GM18873 (cell line): ENCODE measurements around the gene NME9.

Source experiments
- ATAC-seq: cut with Tn5 transposase; IDR thresholded peaks from one replicate; pipeline ENCODE4 v1.9.1; 2021; ENCODE audit warnings: mild to moderate bottlenecking, moderate library complexity, moderate number of reproducible peaks; ENCODE audit not compliant: unreplicated experiment, low FRiP score

The NME9 gene

DNA sequence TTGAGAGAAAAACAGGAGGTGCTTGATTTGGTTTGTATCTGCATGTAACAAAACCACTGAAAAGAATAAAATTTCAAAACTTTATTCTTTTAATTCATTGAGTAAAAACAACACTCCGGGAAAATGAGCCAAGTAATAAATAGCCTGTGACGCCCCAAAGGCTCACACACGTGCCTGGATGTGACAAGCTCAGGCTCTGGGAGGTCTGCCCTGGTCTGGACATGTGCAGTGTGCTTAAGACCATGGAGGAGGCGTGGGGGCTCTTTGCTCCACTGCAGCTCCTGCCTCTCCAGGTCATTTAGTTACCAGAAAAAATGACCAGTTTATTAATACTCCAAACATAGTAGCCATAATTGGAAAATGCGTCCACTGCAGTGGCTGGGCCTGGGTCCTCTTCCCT is 8.6 kb upstream of the NME9 start:
- no peak for ATAC-seq

DNA sequence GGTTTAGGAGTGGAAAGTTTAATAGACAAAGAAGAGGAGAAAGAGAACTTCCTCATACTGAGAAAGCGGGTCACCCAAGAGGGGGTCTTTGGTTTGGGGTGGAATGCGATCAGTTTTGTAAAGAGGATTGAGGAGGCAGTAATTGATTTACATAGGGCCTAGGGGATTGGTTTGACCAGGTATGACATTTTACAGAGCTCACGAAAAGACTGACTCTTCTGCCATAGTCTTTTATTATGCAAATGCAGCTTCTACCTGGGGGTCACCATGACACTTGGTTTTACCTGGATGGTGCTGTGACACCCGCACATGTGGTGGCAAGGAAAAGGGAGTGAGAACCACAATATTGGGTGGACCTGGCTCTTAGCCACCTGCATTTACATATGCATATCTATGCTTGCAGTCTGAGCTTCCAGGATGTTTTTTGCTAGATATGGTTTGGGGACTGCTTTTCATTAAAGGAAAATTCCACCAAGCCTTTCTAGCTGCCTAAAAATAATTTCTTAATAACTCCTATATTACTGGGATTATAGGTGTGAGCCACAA is 6.9 kb upstream of the NME9 start:
- ATAC-seq, result no peak

DNA sequence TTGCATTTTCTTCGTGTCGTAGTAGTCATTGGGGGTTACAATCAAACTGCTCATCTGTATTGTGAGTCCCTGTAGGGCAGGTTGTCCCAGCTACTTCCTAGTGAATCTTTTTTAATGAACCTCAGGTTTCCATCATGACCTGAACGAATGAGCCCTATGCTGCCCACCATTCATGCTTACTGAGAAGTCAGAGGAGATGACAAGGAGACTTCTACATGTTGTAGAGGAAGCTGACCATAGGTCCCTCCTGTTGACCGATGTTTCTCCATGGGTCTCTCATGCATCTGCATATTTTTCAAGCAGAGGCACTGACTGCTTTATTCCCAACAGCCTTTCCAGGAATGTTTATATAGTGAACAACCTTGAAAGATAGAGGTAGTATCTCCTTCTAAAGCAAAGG is 5.0 kb upstream of the NME9 start:
- ATAC-seq, result no peak

DNA sequence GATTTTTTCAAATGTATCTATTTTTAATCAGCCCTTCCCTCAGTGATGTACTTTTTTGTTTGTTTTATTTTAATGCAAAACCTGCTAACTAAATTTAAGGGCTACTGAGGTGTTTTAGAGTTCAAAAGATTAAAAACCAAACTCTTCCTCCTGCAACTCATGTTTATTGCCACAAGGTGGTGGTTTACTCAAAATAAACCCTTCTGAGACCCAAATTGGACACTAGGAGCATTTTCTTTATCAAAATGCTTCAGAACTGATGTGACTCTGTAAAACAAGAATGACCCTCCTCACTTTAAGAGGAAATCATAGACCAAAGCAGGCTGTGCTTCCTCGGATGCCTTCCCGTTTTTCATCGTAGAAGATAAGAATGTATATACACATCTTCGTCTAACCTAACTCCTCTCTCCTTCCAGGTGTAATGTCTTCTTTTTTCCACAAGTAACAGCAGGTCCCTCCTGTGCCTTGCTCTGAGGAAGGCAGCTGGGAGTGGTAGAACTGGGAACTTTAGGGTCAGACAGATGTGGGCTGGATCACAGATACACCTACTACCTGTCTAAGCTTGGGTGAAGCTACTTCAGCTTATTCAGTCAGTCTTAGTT is 2.9 kb upstream of the NME9 start:
- ATAC-seq, result no peak

DNA sequence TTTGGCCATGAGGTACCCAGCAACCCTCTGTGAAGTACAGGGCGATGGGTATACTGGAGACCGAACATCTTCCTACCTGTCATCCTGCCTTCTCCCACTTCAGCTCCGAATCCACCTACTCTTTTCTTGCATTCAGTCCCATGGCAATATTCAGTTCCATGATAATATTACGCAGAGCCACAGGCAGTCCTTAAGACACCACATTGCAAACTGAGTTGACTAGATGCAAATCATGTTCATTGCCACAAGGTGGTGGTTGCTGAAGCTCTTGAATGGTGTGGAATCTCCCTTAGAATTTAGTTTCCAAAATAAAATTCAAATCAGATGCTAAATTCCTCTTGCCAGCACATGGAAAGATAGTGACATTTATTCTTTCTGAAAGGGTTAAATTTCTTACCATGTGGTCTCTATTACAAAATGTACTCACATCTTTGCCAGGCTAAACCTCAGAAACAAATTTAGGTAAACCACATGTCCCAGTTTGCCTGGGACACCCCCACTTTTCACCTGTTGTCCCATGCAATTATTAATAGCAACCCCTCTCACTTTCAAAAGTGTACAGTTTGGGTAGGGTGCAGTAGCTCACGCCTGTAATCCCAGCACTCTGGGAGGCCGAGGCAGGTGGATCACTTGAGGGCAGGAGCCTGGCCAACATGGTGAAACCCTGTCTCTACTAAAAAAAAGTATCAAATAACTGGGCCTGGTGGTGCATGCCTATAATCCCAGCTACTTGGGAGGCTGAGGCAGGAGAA is 1.7 kb upstream of the NME9 start:
- no peak for ATAC-seq

DNA sequence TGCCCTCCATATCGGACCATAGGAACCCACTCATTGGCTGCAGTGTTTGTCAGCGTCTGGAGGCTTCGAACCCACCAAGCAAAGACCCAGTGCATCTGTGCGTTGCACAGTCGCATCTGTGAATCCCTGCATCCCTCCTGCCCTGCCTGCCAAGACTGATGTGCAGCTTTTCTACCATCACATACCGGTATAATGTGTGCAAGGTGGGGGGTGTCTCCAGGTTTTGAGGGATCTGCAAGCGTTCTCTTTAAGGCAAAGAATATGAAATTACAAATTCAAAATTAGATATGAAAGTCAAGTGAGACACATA is 288 bp upstream of the NME9 start:
- ATAC-seq, result no peak

DNA sequence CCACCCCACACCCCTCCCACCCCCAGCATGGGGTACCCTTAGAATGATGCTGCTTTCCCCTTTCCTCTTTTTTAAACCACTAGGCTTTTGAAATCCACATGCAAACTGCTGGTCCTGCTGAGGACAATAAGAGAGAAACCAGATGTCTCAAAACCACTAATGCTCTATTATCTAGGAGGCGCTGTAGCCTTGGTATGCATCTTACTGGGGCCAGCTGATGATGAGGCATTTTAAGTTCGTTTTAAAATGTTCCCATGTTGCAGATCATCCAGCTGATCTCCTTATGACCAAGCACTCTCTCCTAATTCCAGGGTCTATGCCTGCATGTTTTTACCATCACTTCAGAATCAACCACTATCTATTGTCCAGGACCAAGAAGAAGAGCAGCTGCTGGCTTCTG is 1.3 kb downstream of the NME9 start:
- no peak for ATAC-seq

DNA sequence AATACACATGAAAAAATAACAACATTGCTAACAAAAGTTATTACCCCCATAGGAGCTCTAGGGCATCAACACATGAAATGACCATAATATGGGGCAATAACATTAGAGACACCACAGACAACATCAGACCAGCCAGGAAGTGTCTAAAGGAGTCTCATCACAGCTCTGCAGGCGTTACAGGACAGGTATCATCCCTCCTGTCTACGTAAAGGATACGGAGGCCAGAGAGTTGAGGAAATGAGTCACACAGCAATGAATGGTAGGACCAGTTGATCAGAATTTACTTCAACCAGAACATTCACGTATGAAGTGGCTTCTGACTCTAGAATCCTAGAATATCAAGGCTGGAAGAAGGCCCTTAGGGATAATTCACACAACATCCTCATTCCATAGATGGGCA is 1.8 kb downstream of the NME9 start:
- ATAC-seq, result no peak

DNA sequence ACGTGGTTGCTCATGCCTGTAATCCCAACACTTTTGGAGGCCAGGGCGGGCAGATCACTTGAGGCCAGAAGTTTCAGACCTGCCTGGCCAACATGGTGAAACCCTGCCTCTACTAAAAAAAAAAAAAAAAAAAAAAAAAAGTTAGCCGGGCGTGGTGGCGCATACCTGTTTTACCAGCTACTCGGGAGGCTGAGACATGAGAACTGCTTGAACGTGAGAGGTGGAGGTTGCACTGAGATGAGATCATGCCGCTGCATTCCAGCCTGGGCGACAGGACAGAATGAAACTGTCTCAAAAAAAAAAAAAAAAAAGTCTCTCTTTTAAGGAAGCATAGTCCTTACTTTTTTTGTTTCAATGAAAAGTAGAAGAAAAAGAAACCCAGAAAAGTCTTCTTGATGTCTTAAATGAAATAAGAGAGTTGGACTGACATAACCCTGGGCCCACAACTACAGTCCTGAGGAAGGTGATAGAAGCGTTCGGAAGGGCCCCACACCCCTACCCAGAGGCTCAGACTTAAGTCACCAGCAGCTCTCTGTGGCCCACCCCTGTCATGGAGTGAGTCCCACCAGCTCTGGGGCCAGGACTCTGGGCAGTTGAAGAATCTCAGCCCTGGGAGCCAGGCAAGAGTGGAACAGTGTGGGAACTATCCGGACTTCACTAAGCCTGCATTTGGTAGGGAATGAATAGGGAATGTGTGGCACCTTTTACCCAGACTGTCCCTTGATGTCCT is 2.6 kb downstream of the NME9 start:
- ATAC-seq, result no peak

DNA sequence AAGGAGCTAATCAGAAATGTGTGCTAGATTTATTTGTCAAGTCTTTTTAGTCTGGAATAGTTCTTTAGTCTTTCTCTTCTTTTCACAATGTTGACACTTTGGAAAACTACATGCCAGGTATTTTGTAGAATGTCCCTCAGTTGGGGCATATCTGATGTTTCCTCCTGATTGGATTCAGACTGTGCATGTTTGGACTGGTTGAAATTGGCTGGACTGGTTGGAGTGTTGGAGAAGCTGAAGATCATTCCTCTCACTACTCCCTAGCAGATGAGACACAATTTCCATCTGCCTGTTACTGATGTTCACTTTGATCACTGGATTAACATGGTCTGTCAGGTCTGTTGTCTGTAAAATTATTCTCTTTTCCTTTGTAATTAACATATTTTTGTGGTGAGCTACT is 3.7 kb downstream of the NME9 start:
- no peak for ATAC-seq

DNA sequence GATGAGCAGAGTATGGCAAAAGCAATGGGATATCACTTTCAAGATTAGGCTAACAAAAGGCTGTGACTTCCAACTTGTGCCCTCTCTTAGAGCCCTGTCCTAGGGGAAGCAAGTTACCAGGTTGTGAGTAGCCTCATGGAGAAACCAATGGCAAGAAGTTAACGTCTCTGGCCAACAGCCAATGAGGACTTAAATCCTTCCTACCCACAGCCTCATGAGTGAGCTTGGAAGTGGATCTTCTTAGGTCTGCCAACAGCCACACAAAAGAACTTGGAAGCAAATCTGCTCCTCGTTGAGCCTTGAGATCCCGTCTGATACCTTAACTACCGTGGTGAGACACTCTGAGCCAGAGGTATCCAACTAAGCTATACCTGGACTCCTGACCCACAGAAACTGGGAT is 5.7 kb downstream of the NME9 start:
- no peak for ATAC-seq

DNA sequence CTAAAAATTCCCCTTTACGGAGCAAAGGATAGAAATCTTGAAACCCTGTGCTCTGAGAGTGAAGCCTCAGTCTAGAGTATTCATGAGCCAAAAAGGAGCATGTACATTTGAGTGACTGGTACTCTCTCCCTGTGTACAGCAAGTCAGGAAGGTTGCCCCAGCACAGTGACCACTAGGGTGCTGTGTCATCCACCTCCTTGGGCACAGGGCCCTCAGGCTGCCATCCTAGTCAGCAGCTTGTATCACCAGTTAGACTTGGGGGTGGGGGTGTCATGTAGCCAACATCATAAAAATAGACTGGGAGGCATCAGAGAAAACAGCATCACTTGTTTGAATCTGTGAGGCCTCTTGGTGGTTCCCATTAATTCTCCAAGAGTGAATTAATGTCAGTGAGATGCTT is 12.0 kb downstream of the NME9 start:
- no peak for ATAC-seq

DNA sequence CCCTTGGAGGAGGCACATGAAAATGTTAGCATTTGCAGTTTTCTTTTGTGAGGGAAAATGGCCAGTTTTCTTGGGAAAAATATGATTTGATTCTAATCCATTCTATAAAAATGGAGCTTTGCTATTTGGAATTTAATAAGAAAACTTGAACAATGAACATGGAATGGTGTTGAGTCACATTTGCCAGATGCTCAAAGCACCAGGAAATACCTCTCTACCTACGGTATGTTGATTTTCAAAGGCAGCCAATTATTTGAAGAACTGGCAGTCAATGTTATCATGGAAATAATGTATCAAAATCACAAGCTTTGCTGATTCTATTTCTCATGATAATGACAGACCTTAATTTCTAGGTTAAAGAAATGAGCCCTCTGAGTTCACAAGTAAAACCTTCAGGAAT is 14.9 kb downstream of the NME9 start:
- ATAC-seq, result no peak

DNA sequence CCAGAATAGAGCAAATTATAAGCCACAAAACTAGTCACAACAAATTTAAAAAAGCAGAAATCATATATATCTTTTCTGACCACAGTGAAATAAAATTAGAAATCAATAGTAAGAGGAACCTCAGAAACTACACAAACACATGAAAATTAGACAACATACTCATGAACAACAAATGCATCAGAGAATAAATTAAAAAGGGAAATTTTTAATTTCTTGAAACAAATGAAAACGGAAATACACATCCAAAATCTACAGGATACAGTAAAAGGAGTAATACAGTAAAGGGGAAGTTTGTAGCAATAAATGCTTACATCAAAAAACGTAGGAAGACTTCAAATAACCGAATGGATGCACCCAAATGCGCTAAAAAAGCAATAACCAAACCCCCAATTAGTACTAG is 19.2 kb downstream of the NME9 start:
- no peak for ATAC-seq

DNA sequence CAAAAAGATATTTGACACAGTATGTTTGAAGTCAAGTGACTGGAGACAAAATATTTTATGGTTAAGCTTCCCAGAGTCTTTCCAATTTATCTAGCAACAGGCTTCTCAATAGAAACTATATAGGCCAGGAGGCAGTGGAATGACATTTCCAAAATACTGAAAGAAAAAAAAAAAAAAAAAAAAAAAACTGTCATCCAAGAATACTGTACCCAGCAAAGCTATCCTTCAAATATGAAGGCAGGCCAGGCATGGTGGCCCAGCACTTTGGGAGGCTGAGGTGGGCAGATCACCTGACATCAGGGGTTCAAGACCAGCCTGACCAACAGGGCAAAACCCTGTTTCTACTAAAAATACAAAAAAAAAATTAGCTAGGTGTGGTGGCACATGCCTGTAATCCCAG is 20.9 kb downstream of the NME9 start:
- ATAC-seq, result no peak

DNA sequence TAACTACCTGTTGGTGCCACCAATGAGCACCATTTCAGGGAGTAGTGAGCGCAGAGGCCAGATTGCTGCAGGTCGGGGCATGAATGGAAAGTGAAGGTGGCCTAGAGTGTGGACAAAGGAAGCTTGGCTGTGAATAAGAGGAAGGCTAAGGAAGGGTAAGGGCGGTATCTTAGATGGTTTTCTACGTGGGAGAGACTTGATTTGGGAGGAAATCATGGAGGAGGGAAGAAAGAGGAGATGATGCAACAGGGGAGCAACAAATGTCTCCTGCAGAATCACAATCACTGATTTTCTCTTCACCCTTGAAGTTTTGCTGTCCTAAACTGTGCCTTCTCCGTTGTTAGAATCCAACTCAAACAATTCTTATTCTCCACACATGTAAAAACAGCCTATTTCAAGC is 21.8 kb downstream of the NME9 start:
- ATAC-seq, result no peak

DNA sequence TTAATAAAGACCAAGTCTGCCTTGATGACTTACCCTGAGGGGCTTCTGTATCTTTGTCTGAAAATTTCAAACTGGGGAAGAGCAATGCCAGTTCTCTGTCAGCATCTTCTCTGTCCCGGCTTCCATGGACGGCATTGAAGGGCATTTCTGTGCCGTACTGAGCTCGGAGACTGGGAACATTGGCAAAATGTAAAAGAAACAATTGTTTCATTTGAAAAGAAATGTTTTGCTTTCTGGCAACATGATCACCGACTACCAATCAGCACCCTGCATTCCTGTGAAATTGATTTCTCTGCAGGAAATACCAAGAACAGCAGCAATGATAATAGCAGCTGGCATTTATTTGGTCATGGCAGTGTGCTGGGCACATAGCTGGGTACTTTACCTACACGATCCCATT is 26.2 kb downstream of the NME9 start:
- no peak for ATAC-seq

DNA sequence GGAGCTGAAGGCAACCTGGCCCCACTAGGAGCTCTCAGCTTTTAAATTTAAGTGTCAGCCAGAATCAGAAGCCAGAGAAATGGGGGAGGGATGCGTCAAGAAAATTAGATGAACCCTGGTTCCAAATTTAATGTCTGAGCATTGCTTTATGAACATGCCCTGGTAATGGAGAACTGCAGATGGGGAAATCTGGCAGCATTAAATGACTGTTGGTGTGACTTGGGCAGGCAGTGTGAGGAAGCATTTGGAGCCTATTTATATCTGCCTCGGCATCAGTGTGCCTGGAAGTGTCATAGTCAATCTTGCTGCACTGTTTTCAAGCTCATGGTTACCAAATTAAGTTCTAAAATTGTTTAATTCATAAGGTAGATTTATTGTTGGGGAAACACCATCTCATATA is 29.0 kb downstream of the NME9 start:
- ATAC-seq, result no peak

DNA sequence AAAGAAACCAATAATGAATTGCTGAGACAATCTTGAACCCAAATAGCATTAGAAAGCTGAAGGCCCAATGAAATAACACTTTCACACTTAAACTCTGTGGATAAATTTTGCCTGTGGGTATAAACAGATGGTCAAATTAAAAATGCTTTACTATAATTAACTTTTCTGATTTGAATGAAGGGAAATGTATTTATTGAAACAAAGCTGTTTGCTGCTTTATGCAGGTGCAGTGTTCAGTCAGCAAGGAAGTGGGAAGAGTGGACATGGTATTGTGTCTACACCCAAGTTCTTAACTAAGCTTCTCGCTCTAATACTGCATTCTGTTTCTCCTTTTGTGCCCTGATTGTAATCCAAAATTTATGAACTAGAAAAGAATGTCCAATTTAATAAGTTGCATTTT is 31.8 kb downstream of the NME9 start:
- no peak for ATAC-seq

DNA sequence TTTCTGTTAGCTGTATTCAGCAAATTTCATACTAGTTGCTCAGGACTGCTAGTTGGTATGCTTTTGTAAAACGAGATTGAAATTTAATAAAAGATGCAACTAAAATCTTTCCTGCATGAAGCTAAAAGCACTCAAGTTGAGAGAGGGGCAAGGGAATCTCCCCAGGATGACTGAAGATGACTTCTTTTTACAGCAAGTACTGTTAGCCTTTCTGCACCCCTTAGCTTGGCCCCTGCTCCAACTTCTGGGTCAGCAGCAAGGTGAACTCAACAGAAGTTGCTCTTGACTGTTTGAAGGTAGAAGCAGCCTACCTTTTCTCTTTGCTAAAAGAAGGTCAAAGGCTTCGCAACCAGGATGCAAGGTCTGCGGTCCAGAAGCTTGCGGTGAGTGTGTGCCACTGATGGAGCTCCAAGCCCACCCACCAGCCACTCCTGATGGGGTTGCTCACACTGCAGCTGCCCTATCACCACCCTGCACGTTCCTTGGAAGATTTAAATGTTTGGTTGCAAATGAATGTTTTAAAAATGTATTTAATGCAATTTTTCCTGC is 32.5 kb downstream of the NME9 start:
- no peak for ATAC-seq

DNA sequence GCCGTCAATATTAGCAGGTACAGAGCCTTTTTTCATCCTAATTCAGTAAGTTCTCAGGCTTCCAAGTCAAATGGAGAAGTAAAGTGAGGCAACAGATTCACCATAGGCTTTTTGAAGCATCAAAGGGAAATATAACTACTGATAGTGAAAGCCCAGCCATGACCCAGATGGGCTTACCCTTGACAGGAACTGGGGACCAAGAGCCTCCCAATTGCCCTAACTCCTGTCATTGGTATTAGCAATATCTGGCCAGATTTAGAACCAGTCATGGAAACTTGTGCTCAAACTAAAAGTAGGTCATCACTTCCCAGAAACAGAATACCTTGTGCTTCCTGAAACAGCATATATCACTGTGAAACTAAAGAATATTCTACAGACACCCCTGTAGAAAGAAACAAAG is 33.0 kb downstream of the NME9 start:
- ATAC-seq, result no peak

DNA sequence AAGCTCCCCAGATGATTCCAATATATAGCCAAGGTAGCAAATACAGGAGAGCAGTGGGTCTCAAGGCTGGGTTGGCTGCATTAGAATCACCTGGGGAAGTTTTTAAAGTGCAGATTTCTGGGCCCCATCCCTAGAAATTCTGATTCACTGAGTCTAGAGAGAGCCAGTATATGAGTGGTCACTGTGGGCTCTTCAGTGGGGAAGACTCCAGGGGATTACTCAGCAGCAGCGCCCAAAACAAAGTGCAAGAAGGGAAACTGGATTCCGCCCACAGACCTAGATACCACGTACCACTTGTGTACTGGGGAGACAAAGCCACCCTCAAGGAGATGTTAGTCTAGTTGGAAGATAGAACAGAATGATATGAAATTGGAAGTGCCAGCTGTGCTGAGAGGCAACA is 40.0 kb downstream of the NME9 start:
- no peak for ATAC-seq
